HepG2 (cell line): Measurements from ENCODE around the gene P3H4. TPM values are rescaled to one million over a fixed set of nuclear protein-coding genes. Genes with fewer than 3 reads are reported as not detected.
A peak's percentile ranks its signal among the peaks of the same experiment; 100 is the strongest.

Experiments used
- AGO1 ChIP-seq: fragments of 200-400 bp; formaldehyde crosslinking; IDR thresholded peaks from 2 replicates; pipeline ENCODE4 v1.6.1; 2017; ENCODE audit warnings: mild to moderate bottlenecking, low read depth, low read length, moderate library complexity; ENCODE audit not compliant: poor library complexity, severe bottlenecking
- GATAD1 ChIP-seq: IDR thresholded peaks from 2 replicates; pipeline ENCODE4 v1.6.1; 2016; ENCODE audit warnings: missing genetic modification reagents, missing compliant biosample characterization
- HBP1 ChIP-seq: IDR thresholded peaks from 2 replicates; pipeline ENCODE4 v1.6.1; 2016; ENCODE audit warnings: low read depth, control low read depth
- HNF1A ChIP-seq, 2 experiments: sonication (generic) in 1 of 2; formaldehyde crosslinking in 1 of 2; IDR thresholded peaks; 2 replicates each; pipeline versions ENCODE4 v1.4.0 to v1.6.1; 2016 to 2020; ENCODE audit warnings: borderline replicate concordance in 1 of 2, low read depth in 1 of 2, mild to moderate bottlenecking in 1 of 2, missing genetic modification reagents in 1 of 2
- NFE2L2 ChIP-seq: fragments of 150-350 bp; IDR thresholded peaks from 2 replicates; pipeline ENCODE4 v1.6.1; 2014; ENCODE audit warnings: low read length
- TBX2 ChIP-seq: sonication (generic); formaldehyde crosslinking; IDR thresholded peaks from 2 replicates; pipeline ENCODE4 v1.5.0; 2020; ENCODE audit warnings: missing genetic modification reagents, mild to moderate bottlenecking, borderline replicate concordance
- ZFP41 ChIP-seq: sonication (generic); formaldehyde crosslinking; IDR thresholded peaks from 2 replicates; pipeline ENCODE4 v1.4.0; 2020; ENCODE audit warnings: mild to moderate bottlenecking, missing genetic modification reagents, borderline replicate concordance
- ZFP91 ChIP-seq: sonication (generic); formaldehyde crosslinking; IDR thresholded peaks from 2 replicates; pipeline ENCODE4 v1.9.0; 2022; ENCODE audit warnings: missing genetic modification reagents, mild to moderate bottlenecking, borderline replicate concordance
- ZHX2 ChIP-seq, 2 experiments: sonication (generic) in 1 of 2; formaldehyde crosslinking in 1 of 2; IDR thresholded peaks; 2 replicates each; pipeline versions ENCODE4 v1.6.1 to v1.9.0; 2014 to 2022; ENCODE audit warnings: antibody characterized with exemption in 1 of 2, borderline replicate concordance in 1 of 2, inconsistent platforms in 1 of 2, low read depth in 1 of 2, missing genetic modification reagents in 1 of 2
- ZNF512 ChIP-seq: sonication (generic); formaldehyde crosslinking; IDR thresholded peaks from 2 replicates; pipeline ENCODE4 v1.4.0; 2020; ENCODE audit warnings: mild to moderate bottlenecking, missing genetic modification reagents
- ZNF839 ChIP-seq: sonication (generic); formaldehyde crosslinking; IDR thresholded peaks from 2 replicates; pipeline ENCODE4 v1.4.0; 2020; ENCODE audit warnings: missing genetic modification reagents, mild to moderate bottlenecking, borderline replicate concordance
- polyA plus RNA-seq, 8 experiments: library from polyadenylated mRNA; depleted of rRNA in 3 of 8; stranded (reverse) in 7 of 8; unstranded in 1 of 8; fragments of >200 nt; fragmentation: Illumina TruSeq in 4 of 8; extraction: Trizol in 4 of 8; gene quantifications; 2 replicates each; pipeline versions ENCODE4 v1.2.1 to v1.2.3, GENCODE V29; 2011 to 2016; ENCODE audit warnings: low read depth in 4 of 8, missing spikeins in 1 of 8, mixed read lengths in 1 of 8; ENCODE audit not compliant: insufficient read depth in 1 of 8
- total RNA-seq, 5 experiments: library from RNA; depleted of rRNA; stranded (reverse); fragments of >200 nt; fragmentation: Illumina TruSeq; extraction: Trizol; gene quantifications; 2 replicates each; pipeline ENCODE4 v1.2.3, GENCODE V29; 2016; ENCODE audit warnings: low read depth in 1 of 5

P3H4 gene
- total and polyA plus RNA-seq, 2 of the 13 experiments (the other 11 are each of a cell fraction or from before 2014, with no cell fraction given), result 37.1 to 50.6 TPM

- TF ChIP-seq ZNF839 (CRISPR knock-in tag), result no peak
- TF ChIP-seq HBP1 (CRISPR knock-in tag), result no peak
- TF ChIP-seq ZNF512 (CRISPR knock-in tag), result no peak
- TF ChIP-seq AGO1, result no peak
- TF ChIP-seq TBX2 (CRISPR knock-in tag), result peak; percentile 67
- TF ChIP-seq ZFP91, result no peak; the same call in 1 of the 2 replicates
- no peak for TF ChIP-seq NFE2L2
- 0 out of 2 replicates have a peak, but pooled peaks have one; percentile 28 for TF ChIP-seq ZFP41 (CRISPR knock-in tag)
- no peak for TF ChIP-seq ZHX2 (IDR thresholded peaks at IDR 0.05; ENCODE audit: low read depth)
- no peak; the same call in 1 of the 2 replicates for TF ChIP-seq ZHX2 (CRISPR knock-in tag; IDR thresholded peaks at IDR 0.05; ENCODE audit: borderline replicate concordance)
- TF ChIP-seq GATAD1, result no peak
- no peak for TF ChIP-seq HNF1A (IDR thresholded peaks at IDR 0.05; ENCODE audit: low read depth)
- peak; percentile 40; the same call in 1 of the 2 replicates for TF ChIP-seq HNF1A (CRISPR knock-in tag; IDR thresholded peaks at IDR 0.05; ENCODE audit: borderline replicate concordance)
These were observed 34.1 kb downstream of the P3H4 start (continued) for GRCh38 chr17:41777574-41778188.
